HG03521 (cell line): ENCODE measurements around the gene PCDHGA2.
A peak's percentile ranks its signal among the peaks of the same experiment; 100 is the strongest.
"Not testable (repeated sequence)": the region's sequence is repeated elsewhere in the genome, so short reads cannot be mapped to it uniquely, and the experiment has no call there.

Source experiments
- ATAC-seq: cut with Tn5 transposase; IDR thresholded peaks from one replicate; pipeline ENCODE4 v1.9.1; 2021; ENCODE audit warnings: mild to moderate bottlenecking, moderate library complexity; ENCODE audit not compliant: unreplicated experiment

Gene PCDHGA2

GRCh38 chr5:141375444-141376155, 37.0 kb downstream of the PCDHGA2 start:
- not testable (repeated sequence) for ATAC-seq

DNA sequence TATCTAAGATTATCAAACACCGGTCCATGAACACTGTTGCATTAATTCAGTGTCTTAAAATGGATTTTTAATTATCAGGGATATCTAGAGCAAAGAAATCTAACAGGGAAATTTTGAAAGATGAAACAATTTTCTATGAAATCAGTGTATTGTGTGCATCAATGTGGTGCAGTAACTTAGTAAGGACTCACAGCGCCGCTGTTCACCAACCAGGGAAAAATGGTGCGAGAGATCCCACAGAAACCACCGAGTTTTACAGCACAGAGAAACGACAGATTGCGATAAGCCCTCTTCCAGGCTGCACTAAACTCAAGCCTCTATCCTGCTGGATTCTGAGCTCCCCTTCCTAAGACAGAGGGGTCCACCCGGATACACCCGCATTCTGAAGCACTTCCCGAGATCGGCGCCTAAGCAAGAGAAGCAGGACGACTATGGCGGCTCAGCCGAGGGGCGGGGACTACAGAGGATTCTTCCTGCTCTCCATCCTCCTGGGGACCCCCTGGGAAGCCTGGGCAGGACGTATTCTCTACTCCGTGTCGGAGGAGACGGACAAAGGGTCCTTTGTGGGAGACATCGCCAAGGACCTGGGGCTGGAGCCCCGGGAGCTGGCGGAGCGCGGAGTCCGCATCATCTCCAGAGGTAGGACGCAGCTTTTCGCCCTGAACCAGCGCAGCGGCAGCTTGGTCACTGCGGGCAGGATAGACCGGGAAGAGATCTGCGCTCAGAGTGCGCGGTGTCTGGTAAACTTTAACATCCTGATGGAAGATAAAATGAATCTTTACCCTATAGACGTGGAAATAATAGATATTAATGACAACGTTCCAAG, 44.1 kb downstream of the PCDHGA2 start, which contains the start of gene PCDHGA7:
Gene PCDHGA7, plus strand, starts transcription at position 274 of the 826 bp plus-strand sequence. Its CDS starts 158 bp downstream, at position 432.
- no peak for ATAC-seq

DNA sequence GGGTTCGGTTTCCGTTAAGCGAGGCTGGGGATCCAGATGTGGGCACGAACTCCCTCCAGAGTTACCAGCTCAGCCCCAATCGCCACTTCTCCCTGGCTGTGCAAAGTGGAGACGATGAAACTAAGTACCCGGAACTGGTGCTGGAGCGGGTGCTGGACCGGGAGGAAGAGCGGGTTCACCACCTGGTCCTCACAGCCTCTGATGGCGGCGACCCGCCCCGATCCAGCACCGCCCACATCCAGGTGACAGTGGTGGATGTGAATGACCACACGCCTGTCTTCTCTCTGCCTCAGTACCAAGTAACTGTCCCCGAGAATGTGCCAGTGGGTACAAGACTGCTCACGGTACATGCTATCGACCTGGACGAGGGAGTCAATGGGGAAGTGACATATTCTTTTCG, 44.8 kb downstream of the PCDHGA2 start:
- ATAC-seq, result no peak

GRCh38 chr5:141384471-141385267, 46.1 kb downstream of the PCDHGA2 start:
- ATAC-seq, result no peak

- peak; percentile 67 for ATAC-seq
These were observed 49.2 kb downstream of the PCDHGA2 start, which contains the start of gene PCDHGB4 for GRCh38 chr5:141387557-141388311. TSS of gene PCDHGB4 (plus strand) at chr5:141387698. CDS start at chr5:141387885, 187 bp downstream.

DNA sequence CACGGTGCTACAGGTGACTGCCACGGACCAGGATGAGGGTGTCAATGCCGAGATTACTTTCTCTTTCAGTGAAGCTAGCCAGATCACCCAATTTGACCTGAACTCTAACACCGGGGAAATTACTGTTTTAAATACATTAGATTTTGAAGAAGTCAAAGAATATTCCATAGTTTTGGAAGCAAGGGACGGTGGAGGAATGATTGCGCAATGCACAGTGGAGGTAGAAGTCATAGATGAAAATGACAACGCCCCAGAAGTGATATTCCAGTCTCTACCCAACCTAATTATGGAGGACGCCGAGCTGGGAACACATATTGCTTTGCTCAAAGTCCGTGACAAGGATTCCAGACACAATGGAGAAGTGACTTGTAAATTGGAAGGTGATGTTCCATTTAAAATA, 50.1 kb downstream of the PCDHGA2 start:
- ATAC-seq, result no peak

- no peak for ATAC-seq
These were observed 50.8 kb downstream of the PCDHGA2 start for GRCh38 chr5:141389153-141390042.

- ATAC-seq, result no peak
These were observed 54.1 kb downstream of the PCDHGA2 start, which contains the start of gene PCDHGA8 for GRCh38 chr5:141392429-141393198. TSS of gene PCDHGA8 (plus strand) at chr5:141392633. CDS start at chr5:141392814, 181 bp downstream.
